Measurements from ENCODE around the gene CEMIP.

DNA sequence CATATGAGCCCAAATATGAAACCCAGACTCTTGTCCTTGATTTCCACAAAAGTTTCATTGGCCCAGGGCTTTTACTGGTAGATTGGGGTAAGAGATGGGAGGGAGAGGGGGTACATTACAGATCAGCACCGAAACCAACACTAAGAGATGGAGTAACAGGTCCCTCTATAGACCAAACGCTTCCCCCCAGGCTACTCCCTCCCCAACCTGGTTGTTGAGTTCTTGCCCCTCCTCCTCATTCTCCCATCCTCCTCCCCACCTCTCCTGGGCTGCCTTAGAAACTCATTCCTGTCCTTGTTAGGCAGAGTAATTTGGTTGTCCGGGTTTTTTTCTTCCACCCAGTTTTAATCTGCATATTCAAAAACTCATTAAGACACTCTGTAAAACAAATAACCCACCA is 136.3 kb downstream of the CEMIP start:
- TF ChIP-seq ZNF266 (tag by site-specific recombination; IDR thresholded peaks at IDR 0.05; ENCODE audit: low read depth) (no peak), ZNF664 (tag by site-specific recombination; IDR thresholded peaks at IDR 0.05) (no peak), ZNF560 (tag by site-specific recombination; IDR thresholded peaks at IDR 0.05; ENCODE audit: borderline replicate concordance) (no peak), ZNF175 (tag by site-specific recombination; IDR thresholded peaks at IDR 0.05) (no peak), ZNF501 (tag by site-specific recombination; IDR thresholded peaks at IDR 0.05) (no peak), ZNF423 (tag by site-specific recombination; IDR thresholded peaks at IDR 0.05) (no peak)
- TF ChIP-seq, protein P1, sequence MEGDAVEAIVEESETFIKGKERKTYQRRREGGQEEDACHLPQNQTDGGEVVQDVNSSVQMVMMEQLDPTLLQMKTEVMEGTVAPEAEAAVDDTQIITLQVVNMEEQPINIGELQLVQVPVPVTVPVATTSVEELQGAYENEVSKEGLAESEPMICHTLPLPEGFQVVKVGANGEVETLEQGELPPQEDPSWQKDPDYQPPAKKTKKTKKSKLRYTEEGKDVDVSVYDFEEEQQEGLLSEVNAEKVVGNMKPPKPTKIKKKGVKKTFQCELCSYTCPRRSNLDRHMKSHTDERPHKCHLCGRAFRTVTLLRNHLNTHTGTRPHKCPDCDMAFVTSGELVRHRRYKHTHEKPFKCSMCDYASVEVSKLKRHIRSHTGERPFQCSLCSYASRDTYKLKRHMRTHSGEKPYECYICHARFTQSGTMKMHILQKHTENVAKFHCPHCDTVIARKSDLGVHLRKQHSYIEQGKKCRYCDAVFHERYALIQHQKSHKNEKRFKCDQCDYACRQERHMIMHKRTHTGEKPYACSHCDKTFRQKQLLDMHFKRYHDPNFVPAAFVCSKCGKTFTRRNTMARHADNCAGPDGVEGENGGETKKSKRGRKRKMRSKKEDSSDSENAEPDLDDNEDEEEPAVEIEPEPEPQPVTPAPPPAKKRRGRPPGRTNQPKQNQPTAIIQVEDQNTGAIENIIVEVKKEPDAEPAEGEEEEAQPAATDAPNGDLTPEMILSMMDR (tag by site-specific recombination; IDR thresholded peaks at IDR 0.05), result no peak

Measured in HEK293 (cell line).